Nucleus accumbens (tissue), 56 donors: ENCODE data around the gene ACSS1.

ENCODE experiments used
- DNase-seq, 56 donors: peaks; one replicate each; lab custom pipeline; 2025; lab: John Stamatoyannopoulos, UW

ACSS1 gene

GRCh38 chr20:24963672-24964505 lies 94.0 kb downstream of the ACSS1 start:
- DNase-seq = no peak

DNA sequence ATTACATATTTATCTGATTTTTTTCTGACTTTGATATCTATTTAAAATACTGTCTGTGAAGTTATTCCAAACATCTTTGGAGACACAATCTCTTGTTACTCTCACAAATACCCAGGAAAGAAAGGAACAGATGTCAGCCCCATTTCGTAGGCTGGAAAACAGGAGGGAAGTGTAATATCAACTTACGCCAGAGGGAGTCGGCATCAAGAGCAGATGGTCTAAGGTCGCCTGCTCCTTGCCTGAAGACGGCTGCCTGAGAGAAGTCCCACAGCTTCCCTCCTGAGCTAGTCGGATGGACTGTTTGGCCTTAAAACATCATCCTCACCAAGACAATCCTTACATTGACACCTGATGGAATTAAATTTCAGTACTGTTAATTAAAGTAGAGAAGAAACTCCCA lies 95.4 kb downstream of the ACSS1 start:
- no peak for DNase-seq

GRCh38 chr20:24962182-24962492 lies 95.8 kb downstream of the ACSS1 start:
- DNase-seq = no peak

GRCh38 chr20:24961384-24962181 lies 96.4 kb downstream of the ACSS1 start:
- no peak for DNase-seq

DNA sequence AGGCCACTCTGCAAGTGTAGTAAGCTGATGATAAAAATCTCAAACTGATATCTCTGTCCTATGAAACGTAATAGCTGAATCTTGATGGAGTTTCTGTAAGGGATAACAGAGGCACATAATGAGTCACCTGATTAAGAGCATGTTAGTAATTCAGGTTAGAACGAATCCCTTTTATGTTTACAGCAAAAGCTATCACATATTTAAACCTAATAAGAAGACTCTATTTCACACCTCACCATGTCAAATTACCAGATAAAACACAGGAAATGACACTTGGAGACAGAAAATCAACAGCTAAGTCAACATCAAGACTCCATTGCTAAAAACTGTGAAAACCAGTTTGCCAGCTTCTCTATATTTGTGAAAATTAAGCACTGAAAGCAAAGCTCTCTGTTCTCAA lies 97.1 kb downstream of the ACSS1 start:
- DNase-seq = no peak

GRCh38 chr20:24960302-24960801 lies 97.6 kb downstream of the ACSS1 start:
- DNase-seq = no peak

GRCh38 chr20:24959591-24960301 lies 98.2 kb downstream of the ACSS1 start:
- DNase-seq = no peak

- DNase-seq = no peak
Measured at GRCh38 chr20:24958506-24959385, 99.2 kb downstream of the ACSS1 start.

- no peak for DNase-seq
Measured at GRCh38 chr20:24957326-24958016, 100.5 kb downstream of the ACSS1 start.
